AG04449 (cell line): ENCODE data around the gene NPW.

Source experiments
- CTCF ChIA-PET: fragments of 350-600 bp; formaldehyde crosslinking; extraction: SDS; loops from one replicate; lab custom pipeline; 2021; ENCODE audit warnings: antibody characterized with exemption; lab: Yijun Ruan, JAX
- POLR2A ChIA-PET: fragments of 400-600, 350-600 bp; formaldehyde crosslinking; extraction: SDS; loops from one replicate; lab custom pipeline; 2020; ENCODE audit warnings: antibody characterized with exemption, inconsistent platforms; lab: Yijun Ruan, JAX
- DNase-seq: peaks from one replicate; pipeline ENCODE4 v3.0.0-alpha.2; 2010; ENCODE audit warnings: low read depth, low spot score
- H3K4me3 ChIP-seq: 2 replicates; pipeline ENCODE4 v1.5.1; 2011; ENCODE audit warnings: low read depth, mild to moderate bottlenecking, control low read depth, low read length
- TF ChIP-seq, protein P1 (sequence below): IDR thresholded peaks from one replicate; pipeline ENCODE4 v1.5.1; 2011; ENCODE audit warnings: mild to moderate bottlenecking, moderate library complexity, low read length, control low read depth, inconsistent platforms; ENCODE audit not compliant: insufficient read depth; ENCODE audit errors: missing control alignments

The NPW gene

DNA sequence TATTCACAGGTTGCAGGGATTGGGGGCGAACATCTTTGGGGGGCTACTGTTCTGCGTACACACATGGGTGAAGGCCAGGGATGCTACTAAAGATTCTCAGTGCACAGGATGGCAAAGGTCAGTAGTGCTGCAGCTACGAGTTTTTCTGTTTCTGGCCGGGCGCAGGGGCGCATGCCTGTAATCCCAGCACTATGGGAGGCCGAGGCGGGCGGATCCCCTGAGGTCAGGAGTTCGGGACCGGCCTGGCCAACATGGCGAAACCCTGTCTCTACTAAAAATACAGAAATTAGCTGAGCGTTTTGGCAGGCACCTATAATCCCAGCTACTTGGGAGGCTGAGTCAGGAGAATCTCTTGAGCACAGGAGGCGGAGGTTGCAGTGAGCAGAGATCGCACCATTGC, 6.1 kb upstream of the NPW start:
- ChIA-PET CTCF (interaction anchor here (3.6 to 5.4 kb wide), 3 partner anchors 10 to 127 kb away, joined by 22 to 44 read pairs (median 38); no protein-coding TSS in a partner anchor), POLR2A (interaction anchor here (1.1 to 1.3 kb wide), 2 partner anchors 20 to 142 kb away, joined by 3 read pairs; partner anchors contain the start of gene TRAF7)
- H3K4me3 ChIP-seq: no peak overlapping the region
- TF ChIP-seq, protein P1, sequence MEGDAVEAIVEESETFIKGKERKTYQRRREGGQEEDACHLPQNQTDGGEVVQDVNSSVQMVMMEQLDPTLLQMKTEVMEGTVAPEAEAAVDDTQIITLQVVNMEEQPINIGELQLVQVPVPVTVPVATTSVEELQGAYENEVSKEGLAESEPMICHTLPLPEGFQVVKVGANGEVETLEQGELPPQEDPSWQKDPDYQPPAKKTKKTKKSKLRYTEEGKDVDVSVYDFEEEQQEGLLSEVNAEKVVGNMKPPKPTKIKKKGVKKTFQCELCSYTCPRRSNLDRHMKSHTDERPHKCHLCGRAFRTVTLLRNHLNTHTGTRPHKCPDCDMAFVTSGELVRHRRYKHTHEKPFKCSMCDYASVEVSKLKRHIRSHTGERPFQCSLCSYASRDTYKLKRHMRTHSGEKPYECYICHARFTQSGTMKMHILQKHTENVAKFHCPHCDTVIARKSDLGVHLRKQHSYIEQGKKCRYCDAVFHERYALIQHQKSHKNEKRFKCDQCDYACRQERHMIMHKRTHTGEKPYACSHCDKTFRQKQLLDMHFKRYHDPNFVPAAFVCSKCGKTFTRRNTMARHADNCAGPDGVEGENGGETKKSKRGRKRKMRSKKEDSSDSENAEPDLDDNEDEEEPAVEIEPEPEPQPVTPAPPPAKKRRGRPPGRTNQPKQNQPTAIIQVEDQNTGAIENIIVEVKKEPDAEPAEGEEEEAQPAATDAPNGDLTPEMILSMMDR: no peak
- no peak for DNase-seq

DNA sequence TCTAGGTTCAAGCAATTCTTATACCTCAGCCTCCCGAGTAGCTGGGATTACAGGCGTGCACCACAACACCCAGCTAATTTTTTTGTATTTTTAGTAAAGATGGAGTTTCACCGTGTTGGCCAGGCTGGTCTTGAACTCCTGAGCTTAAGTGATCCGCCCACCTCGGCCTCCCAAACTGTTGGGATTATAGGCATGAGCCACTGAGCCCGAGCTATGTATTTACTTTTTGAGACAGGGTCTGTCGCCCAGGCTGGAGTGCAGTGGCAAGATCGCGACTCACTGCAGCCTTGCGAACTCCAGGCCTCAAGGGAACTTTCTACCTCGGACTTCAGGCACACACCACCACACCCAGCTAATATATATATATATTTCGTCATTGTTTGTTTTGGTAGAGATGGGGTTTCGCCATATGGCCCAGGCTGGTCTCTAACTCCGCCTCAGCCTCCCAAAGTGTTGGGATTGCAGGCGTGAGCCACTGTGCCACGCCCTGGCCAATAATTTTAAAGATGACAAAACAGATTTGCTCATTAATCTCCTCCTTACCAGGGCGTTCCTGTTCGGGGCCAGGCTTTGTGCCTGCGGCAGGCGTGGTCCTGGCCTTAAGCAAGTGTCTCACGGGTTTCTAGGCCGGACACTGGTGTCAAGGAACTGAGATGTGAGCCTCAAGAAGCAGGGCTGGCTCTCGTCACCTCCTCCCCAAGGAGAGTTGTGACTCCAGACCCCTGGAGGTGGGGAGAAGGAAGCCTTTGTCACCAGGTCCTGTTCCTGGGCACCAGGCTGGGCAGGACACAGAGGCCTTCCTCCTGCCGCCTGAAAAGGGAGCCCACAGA, 4.3 kb upstream of the NPW start:
- CTCF ChIA-PET: interaction anchor here (2.2 to 5.4 kb wide), 4 partner anchors 8 to 125 kb away, joined by 10 to 44 read pairs (median 30); no protein-coding TSS in a partner anchor
- TF ChIP-seq, protein P1: no peak
- POLR2A ChIA-PET: no interaction called here
- DNase-seq: no peak
- no peak overlapping the region for H3K4me3 ChIP-seq

DNA sequence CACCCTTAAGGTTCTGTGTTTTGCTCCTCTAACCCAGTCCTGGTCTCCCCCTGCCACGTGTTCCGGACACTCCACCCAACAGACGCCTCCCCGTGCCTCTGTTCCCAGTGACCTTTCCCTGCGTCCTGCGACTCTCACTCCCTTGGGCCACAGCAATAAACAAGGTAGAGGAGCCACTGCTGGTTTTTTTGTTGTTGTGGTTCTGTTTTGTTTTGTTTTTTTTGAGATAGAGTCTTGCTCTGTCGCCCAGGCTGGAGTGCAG, 3.7 kb upstream of the NPW start:
- DNase-seq: no peak
- CTCF ChIA-PET: interaction anchor here (1.1 to 5.4 kb wide), 9 partner anchors 9 to 139 kb away, joined by 3 to 38 read pairs (median 5); partner anchors contain the start of genes NHERF2 and TRAF7
- TF ChIP-seq, protein P1: no peak
- H3K4me3 ChIP-seq: no peak overlapping the region
- POLR2A ChIA-PET: no interaction called here

DNA sequence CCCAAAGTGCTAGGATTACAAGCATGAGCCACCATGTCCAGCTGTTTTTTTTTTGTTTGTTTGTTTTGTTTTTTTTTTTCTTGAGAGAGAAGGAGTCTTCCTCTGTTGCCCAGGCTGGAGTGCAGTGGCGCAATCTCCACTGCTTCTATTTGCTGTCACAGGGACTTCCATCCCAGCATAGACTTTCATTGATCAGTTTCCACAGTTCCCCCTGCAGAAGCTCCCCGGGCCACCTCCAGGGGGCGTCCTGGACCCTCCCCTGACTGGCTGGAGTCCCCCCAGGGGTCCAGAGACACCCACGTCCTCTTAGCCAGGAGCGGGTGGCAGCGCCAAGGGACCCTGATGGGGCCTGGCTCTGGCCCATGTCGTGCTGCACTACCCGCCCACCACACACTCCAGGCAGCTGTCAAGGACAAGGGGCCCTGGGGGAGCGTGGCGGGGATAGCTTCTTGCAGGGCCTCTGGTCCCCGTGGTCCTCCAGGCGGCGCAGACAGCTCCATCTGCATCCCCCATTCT, 3.1 kb upstream of the NPW start:
- TF ChIP-seq, protein P1: peak; percentile 50
- CTCF ChIA-PET: interaction anchor here (1.1 to 2.2 kb wide), 8 partner anchors 9 to 138 kb away, joined by 3 to 10 read pairs (median 4); partner anchors contain the start of genes NHERF2 and TRAF7
- no peak overlapping the region for H3K4me3 ChIP-seq
- POLR2A ChIA-PET: interaction anchor here (0.9 kb wide), 1 partner anchor 139 kb away, joined by 3 read pairs; the partner anchor contains the start of gene TRAF7
- DNase-seq: no peak

DNA sequence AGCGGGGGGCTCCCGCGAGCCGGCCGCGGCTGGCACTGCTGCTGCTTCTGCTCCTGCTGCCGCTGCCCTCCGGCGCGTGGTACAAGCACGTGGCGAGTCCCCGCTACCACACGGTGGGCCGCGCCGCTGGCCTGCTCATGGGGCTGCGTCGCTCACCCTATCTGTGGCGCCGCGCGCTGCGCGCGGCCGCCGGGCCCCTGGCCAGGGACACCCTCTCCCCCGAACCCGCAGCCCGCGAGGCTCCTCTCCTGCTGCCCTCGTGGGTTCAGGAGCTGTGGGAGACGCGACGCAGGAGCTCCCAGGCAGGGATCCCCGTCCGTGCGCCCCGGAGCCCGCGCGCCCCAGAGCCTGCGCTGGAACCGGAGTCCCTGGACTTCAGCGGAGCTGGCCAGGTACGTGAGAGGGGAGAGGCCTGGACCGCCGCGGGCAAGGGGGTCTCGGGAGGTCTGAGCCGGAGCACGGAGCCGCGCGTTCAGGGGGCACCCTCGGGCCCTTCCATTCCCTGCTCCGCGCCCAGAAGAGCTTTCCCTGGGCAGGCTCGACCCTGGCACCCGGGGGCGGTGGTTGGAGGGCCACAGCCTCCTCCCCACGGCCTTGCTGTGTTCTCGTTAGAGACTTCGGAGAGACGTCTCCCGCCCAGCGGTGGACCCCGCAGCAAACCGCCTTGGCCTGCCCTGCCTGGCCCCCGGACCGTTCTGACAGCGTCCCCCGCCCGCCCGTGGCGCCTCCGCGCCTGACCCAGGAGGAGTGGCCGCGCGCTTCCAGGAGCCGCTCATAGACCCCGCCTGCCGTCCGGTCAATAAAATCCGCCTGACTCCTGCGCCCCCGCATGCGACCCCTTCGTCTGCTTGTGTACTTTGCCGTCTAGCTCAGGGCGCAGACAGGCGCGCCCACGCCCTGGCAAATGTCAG, 591 bp downstream of the NPW start:
- TF ChIP-seq, protein P1: no peak
- ChIA-PET POLR2A (no interaction called here), CTCF (interaction anchor here (1.2 to 8.2 kb wide), 3 partner anchors 15 to 124 kb away, joined by 3 to 135 read pairs (median 6); partner anchors contain the start of gene RAB26)
- DNase-seq: no peak
- H3K4me3 ChIP-seq: peak overlapping the region; percentile 8
